ENCODE results near the gene HECW1.
A peak's percentile ranks its signal among the peaks of the same experiment; 100 is the strongest.
"Not testable (repeated sequence)": the region's sequence is repeated elsewhere in the genome, so short reads cannot be mapped to it uniquely, and the experiment has no call there.

HECW1 gene

GRCh38 chr7:43582503-43583423, 470.3 kb downstream of the HECW1 start, which contains the start of gene STK17A:
STK17A (plus strand) TSS chr7:43583108; CDS start chr7:43583244, 136 bp downstream.
- DNase-seq (ENCODE audit: low spot score) = peak; percentile 95

- DNase-seq (ENCODE audit: low spot score) = peak; percentile 96
Observed at GRCh38 chr7:43583424-43584194, 471.2 kb downstream of the HECW1 start.

- DNase-seq (ENCODE audit: low spot score) = peak; percentile 40
Observed at GRCh38 chr7:43584195-43584586, 471.7 kb downstream of the HECW1 start.

- DNase-seq (ENCODE audit: low spot score) = not testable (repeated sequence)
Observed at GRCh38 chr7:43584733-43585132, 472.3 kb downstream of the HECW1 start.

- peak; percentile 27 for DNase-seq (ENCODE audit: low spot score)
Observed at GRCh38 chr7:43585562-43585961, 473.1 kb downstream of the HECW1 start.

- no peak for DNase-seq (ENCODE audit: low spot score)
Observed at GRCh38 chr7:43586251-43586900, 473.9 kb downstream of the HECW1 start.

- no peak for DNase-seq (ENCODE audit: low spot score)
Observed at GRCh38 chr7:43588477-43589132, 476.2 kb downstream of the HECW1 start.

DNA sequence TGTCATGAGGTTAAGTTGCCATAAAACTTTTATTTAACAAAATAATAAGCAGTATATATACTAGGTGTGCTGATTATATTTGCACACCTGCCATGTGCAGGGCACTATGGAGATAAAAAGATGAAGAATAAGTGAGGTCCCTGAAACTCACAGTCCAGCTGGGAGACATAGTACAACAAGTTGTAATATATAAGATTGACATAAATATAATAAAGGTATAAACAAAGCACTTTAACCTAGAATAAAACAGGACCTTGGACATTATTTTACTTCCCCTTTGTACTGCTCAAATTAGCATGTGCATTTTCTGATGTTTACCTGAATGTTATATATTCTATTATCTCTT, 476.7 kb downstream of the HECW1 start:
- DNase-seq (ENCODE audit: low spot score) = no peak

DNA sequence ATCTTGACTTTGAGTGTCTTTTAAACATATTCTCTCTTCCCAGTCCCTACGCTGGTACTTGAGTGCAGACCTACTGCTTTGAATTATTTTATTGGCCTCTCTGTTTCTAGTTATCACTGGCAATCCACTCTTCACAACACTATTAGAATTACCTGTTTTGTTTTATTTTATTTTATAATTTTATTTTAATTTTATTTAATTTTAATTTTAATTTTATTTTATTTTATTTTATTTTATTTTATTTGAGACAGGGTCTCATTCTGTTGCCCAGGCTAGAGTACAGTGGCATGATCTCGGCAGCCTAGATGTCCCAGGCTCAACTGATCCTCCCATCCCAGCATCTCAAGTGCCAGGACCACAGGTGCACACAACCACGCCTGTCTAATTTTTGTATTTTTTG, 477.3 kb downstream of the HECW1 start:
- no peak for DNase-seq (ENCODE audit: low spot score)

DNA sequence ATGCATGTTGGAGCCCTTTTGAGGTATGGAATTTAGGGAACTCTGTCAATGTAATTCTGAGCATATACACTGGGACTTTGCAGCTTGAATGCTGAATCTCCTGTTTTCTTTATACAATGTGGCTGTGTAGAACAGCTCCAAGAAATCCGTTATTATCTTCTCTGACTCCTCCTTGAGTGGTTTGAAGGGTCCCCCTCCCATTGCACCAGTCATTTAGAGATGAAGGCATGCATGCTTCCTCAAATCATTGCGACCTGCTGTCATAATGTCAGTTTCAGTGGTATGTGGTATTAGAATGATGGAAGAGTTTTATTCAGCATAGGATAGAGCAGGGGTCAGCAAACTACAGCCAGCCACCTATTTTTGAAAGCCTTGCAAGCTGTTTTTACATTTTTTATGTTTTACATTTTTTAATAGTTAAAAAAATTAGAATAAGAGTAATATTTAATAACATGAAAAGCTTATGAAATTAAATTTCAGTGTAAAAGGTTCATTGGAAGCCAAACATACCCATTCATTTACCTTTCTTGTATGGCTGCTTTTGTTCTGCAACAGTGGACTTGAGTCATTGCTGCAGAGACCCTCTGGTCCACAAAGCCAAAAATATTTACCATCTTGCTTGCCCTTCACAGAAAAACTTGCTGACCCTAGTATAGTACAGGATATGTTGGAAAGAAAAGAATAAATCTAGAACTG, 478.6 kb downstream of the HECW1 start:
- DNase-seq (ENCODE audit: low spot score) = no peak

GRCh38 chr7:43591558-43592180, 479.2 kb downstream of the HECW1 start:
- no peak for DNase-seq (ENCODE audit: low spot score)

GRCh38 chr7:43592326-43592725, 479.9 kb downstream of the HECW1 start:
- DNase-seq (ENCODE audit: low spot score) = no peak

- DNase-seq (ENCODE audit: low spot score) = no peak
Observed at GRCh38 chr7:43593010-43593409, 480.6 kb downstream of the HECW1 start.

- no peak for DNase-seq (ENCODE audit: low spot score)
Observed at GRCh38 chr7:43594020-43594419, 481.6 kb downstream of the HECW1 start.

DNA sequence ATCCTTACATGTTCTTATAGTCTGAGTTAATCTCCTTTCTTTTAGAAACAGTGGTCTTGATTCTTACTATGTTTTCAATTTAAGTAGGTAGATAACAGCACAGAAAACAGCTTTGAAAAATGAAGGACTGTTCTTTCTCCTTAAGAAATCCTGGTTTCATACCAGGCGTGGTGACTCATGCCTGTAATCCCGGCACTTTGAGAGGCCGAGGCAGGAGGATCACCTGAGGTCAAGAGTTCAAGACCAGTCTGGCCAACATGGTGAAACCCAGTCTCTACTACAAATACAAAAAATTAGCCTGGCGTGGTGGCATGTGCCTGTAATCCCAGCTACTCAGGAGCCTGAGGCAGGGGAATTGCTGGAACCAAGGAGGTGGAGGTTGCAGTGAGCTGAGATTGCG, 484.0 kb downstream of the HECW1 start:
- not testable (repeated sequence) for DNase-seq (ENCODE audit: low spot score)

DNA sequence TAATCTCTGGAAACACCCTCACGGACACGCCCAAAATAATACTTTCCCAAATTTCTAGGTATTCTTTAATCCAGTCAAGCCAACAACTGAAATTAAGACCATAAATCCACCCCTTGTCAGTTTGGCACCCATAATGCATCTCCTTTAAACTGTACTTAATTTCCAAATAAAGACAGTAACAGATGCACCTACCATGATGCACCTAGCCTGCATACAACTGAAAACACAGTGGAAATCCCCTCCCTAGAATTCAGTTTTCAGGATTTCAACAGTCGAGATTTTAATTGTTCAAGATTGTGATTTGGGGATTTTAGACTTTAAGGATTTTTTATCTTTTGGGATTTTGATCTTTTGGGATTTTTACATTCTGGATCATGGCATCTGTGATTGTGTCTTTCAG, 487.6 kb downstream of the HECW1 start:
- DNase-seq (ENCODE audit: low spot score) = no peak

GRCh38 chr7:43602256-43602655, 489.8 kb downstream of the HECW1 start:
- no peak for DNase-seq (ENCODE audit: low spot score)

DNA sequence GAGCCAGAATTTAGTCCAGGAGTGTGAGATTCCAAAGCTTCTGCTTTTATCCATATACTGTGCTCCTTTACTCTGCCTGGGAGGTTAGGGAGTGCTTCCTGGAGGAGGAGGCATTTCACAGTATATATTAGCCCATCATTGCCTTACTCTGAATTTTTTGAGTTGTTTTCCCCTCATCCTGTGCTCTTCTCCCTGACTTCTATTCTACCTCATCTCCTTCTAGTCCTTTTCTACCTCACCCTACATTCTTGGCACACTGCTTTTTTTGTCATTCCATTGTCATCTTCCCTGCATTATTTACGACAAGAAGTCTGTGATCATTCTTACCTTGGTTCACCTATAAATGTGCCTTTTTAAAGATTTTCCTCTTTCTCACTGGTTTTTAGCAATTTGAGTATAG, 491.8 kb downstream of the HECW1 start:
- DNase-seq (ENCODE audit: low spot score) = no peak

- no peak for DNase-seq (ENCODE audit: low spot score)
Observed at GRCh38 chr7:43609097-43609496, 496.6 kb downstream of the HECW1 start.

- no peak for DNase-seq (ENCODE audit: low spot score)
Observed at GRCh38 chr7:43612128-43612527, 499.7 kb downstream of the HECW1 start.
